GM12801 (cell line): ENCODE results near the gene ARSB.

Source experiments
- TF ChIP-seq, protein P1 (sequence below): IDR thresholded peaks from one replicate; pipeline ENCODE4 v1.5.1; 2011; ENCODE audit warnings: control low read depth; ENCODE audit not compliant: insufficient read length; ENCODE audit errors: extremely low read depth

The ARSB gene

DNA sequence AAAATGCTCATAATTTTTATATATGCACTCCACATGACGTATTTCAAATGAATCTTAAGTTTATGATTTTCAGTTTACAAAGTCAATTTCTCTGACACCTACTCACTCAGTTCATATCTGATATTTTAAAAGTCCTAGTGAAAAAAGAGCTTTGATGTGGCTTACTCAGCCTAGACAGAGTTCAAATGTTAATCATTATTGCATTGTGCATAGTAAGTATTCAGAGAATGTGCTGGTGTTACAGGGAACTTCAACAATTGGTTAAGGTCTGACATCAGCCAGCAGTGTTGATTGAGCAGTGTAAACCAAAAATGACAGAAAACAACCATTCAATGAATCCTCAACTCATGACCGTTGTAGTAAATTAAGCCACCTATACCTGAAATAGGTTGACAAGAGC, 189.4 kb downstream of the ARSB start:
- TF ChIP-seq, protein P1, sequence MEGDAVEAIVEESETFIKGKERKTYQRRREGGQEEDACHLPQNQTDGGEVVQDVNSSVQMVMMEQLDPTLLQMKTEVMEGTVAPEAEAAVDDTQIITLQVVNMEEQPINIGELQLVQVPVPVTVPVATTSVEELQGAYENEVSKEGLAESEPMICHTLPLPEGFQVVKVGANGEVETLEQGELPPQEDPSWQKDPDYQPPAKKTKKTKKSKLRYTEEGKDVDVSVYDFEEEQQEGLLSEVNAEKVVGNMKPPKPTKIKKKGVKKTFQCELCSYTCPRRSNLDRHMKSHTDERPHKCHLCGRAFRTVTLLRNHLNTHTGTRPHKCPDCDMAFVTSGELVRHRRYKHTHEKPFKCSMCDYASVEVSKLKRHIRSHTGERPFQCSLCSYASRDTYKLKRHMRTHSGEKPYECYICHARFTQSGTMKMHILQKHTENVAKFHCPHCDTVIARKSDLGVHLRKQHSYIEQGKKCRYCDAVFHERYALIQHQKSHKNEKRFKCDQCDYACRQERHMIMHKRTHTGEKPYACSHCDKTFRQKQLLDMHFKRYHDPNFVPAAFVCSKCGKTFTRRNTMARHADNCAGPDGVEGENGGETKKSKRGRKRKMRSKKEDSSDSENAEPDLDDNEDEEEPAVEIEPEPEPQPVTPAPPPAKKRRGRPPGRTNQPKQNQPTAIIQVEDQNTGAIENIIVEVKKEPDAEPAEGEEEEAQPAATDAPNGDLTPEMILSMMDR = no peak

DNA sequence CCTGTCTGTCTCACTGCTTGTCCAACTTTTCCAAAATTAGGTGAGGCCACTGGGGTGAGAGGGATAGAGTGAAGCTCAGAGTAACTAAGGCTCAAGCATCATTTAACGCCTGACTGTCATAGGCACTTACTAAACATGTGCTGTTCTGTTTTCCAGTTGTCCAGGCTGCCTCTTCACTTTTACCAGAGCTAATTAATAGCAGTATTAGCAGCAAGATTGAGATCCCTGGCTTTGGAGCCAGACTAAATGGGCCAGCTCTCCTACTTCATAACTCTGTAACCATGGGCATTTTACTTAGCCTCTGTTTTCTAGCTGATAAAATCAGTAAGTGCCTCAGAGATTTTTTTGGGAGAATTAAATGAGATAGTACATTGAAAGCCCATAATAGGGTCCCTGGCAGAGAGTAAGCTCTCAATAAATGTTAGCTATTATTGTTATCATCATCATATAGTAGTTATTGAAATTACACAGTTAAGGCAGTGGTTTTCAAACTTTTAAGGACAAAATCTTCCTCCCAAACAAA, 190.4 kb downstream of the ARSB start:
- TF ChIP-seq, protein P1 = no peak

- TF ChIP-seq, protein P1 = no peak
Measured at GRCh38 chr5:78793907-78794662, 191.0 kb downstream of the ARSB start.

- TF ChIP-seq, protein P1 = no peak
Measured at GRCh38 chr5:78792345-78793055, 192.6 kb downstream of the ARSB start.

DNA sequence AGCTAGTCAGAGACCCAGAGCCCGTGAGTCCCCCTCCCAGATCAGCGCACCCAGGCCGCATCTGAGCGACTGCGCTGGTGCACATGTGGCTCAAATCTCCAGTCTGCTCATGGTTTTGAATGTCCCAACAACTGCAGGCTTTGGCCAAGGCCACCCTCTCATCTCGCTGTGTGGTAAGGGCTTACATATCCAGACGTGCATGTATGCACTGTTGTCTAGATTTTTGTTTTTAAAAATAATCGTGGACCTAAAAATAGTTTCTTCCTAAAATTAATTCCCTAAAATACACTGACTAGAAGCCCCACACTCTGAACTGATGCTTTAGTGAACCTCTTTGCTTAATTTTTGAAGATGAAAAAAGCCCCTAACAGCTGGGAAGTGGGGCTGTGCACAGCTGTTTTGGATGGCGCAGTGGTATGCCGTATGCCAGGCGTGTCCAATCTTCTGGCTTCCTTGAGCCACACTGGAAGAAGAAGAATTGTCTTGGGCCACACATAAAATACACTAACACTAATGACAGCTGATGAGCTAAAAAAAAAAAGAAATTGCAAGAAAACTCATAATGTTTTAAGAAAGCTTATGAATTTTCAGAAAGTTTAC, 193.5 kb downstream of the ARSB start:
- TF ChIP-seq, protein P1 = no peak

DNA sequence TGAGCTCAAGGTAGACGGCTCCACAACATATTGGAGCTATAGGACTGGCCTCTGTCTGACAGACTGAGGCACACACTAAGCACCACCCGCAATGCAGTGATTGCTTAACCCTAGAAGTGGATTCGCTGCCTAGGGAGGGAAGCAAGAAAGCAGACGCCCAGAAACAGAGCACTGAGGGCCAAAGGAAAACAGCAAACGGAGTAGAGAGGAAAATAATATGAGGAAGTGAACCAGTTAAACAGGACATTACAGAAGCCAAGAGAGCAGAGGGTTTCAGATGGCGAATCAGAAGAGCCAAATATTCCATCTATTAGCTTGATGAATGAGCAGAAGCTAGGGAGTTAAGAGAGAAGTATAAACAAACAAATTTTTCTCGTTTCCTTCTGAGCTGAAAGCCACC, 197.3 kb downstream of the ARSB start:
- TF ChIP-seq, protein P1 = no peak

DNA sequence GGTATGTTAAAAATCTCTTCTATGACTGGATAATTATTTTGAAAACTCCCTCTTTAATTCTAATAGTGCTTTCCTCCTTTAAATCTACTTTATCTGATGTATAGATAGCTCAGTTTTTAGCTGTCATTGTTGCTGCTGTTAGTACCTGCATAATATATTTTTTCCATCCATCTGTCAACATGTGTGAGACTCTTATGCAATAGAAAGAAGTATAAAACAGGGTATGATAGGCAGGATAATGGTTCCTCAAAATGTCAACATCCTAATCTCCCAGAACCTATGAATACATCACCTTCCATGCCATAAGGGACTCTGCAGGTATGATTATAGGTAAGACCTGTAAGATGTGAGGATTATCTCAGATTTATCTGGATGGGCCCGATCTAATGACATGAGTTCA, 199.7 kb downstream of the ARSB start:
- TF ChIP-seq, protein P1 = no peak
